HG03139 (cell line): Measurements from ENCODE around the gene ALAD.
"Not testable (repeated sequence)": the region's sequence is repeated elsewhere in the genome, so short reads cannot be mapped to it uniquely, and the experiment has no call there.

Experiments
- ATAC-seq: cut with Tn5 transposase; IDR thresholded peaks from one replicate; pipeline ENCODE4 v1.9.1; 2021; ENCODE audit not compliant: unreplicated experiment

ALAD gene

DNA sequence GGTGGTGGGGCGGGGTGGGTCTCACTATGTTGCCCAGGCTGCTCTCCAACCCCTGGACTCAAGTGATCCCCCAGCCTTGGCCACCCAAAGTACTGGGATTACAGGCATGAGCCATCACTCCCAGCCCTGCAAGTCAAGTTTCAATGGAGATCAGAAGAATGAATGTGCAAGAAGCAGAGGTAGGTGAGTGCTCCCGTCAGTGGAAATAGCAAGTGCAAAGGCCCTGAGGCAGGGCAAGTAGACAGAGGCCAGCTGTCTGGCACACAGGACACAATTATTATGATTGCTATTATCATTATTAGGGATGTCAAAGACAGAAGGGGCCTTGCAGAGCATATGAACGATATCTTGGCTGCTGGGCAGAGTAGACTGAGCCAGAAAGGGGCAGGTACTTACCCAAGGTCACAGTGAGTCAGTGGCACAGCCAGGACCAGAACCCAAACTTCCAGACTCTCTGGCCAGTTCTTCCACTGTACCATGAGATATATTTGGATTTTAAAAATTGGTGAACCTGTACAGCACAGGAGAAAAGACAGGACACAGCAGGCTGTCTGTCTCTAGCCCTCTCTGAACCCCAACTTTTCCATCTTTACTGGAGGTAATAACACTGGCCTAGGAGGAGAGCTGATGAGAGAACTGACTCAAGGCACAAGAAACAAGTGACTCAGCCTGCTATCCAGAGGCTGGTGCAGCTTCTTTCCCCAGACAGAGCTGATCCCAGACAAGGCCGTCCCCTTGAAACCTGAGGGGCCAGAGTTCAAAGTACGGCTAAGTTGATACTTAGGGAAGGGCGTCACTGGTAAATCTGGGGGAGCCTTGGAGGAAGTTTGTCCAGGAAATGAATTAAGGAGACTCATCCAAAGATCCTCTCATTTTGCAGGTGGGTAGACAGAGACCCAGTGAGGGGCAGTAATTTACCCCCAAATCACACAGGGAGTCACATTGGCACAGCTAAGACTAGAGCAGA, 25.7 kb downstream of the ALAD start:
- ATAC-seq: no peak

DNA sequence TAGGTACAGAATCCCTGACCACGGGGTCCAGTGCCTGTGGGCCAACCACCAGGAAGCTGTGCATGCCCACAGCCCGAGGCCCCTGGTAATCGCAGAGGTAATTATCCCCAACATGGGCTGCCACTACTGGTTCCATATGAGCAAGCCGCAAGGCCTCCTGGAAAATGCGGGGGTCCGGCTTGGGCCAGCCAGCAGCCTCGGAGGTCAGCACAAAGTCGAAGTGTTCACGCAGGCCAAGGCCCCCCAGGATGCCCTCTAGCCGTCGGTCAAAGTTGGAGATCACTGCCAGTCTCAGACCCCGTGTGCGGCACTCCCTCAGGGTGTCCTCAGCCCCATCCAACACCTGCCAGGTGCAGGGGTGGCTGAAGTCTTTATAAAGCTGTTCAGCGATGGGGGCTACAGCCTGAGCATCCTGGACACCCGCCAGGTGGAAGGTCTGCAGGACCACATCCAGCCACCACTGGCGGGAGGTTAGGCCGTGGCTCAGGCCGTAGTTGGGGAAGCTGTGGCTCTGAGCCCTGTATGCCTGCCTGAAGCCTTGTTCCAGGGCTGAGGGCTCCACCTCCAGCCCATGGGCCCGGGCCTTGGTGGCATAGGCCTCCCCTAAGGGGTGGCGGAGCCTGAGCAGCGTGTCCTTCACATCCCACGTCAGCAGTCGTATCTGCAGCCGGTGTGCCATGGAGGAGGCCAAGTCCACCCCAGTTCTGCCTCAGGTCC, 27.2 kb downstream of the ALAD start:
- no peak for ATAC-seq

DNA sequence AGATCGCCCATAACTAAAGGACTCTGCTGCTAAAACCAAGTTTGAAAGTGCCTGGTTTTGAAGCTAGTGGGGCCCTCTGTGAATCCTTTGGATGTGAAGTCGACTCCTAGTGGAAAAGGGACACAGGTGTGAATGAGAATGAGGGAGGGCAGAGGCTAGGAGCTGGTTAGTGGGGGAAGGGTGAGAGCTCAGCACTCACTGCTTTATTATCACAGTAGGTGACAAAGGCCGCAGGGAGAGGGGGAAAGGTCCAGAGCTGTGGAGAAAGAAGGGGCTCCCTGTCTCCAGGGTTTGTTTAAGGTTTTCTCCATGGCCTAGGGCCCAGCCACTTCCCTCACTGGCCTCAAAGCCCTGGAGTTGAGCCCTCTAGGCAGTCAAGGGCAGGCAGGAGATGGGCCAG, 27.8 kb downstream of the ALAD start:
- ATAC-seq: no peak

DNA sequence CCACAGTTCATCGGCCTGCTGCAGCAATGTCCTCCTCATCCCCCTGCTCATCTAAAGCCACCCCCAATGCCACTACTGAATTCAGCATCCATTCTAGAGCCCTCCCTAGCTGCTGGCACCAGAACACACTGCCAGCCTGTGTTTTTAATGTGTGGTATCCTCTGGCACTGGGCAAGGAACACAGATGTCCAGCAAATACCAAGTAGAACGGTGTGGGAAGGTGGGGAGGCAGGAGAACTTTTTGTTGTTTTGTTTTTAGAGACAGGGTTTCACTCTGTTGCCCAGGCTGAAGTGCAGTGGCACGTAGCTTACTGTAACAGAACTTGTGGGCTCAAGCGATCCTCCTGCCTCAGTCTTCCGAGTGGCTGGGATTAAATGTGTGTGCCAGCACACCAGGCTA, 29.0 kb downstream of the ALAD start:
- ATAC-seq: no peak

DNA sequence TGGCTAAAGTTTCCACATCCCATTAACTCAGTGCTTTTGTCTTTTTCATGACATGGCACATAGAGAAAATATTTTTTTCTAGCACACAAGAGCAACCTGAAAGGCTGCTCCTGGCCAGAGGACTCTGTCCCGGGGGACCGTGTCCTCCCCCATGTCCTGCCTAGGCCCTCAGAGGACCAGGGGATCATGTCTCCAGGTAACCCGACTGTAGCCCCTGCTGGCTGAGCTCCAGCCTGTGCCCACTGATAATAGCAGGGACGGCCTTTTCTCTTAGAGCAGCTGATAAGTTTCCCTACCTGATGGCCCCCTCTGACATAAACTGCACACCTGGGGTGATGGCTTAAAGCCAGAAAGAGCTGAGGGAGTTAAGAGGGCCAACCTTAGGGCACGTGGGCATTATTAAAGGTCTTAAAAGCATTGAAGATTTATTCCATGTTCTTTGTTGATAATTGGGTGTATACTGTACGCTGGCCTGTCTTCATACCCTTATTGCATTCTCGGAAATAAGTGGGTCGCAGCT, 30.2 kb downstream of the ALAD start:
- ATAC-seq: no peak

DNA sequence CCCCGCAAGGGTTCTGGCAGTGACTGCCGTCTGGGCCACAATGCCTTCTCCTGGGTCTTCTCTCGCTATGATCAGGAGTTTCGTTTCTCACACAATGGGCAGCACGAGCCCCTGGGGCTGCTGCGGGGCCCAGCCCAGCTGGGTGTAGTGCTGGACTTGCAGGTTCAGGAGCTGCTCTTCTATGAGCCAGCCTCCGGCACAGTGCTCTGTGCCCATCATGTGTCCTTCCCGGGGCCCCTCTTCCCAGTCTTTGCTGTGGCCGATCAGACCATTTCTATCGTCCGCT, 31.3 kb downstream of the ALAD start:
- ATAC-seq: no peak

DNA sequence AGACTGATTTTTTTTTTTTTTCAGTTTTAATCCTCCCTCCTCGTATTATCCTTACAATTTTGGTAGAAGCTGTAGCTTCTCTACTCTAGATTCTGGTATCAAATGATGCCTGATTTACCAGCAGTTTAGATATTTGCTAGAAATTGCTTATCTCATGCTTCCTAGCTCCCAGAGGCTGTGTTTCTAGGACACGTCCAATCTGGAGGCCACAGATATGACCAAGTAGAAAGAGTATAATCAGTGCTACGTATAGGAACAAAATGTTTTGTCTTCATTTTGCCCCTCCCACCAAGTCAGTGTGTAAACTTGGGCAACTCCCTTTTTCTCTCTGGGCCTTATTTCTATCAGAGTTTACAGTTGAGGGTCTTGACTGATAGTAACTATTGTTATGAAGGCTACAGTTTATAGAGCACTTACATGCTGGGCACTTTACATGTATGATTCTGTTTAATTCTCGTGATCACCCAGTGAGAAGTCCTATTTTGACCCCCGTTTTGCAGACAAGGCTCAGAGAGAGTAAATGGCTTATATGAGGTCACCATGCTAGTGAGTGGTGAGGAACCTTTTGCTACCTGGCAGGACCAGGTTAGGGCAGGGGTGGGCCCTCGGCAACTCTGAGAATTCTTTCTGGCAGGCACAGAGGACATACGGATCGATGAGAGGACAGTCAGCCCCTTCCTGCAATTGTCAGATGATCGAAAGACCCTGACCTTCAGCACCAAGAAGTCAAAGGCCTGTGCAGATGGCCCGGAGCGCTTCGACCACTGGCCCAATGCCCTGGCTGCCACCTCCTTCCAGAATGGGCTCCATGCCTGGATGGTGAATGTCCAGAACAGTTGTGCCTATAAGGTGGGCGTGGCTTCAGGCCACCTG, 31.9 kb downstream of the ALAD start:
- ATAC-seq: no peak

DNA sequence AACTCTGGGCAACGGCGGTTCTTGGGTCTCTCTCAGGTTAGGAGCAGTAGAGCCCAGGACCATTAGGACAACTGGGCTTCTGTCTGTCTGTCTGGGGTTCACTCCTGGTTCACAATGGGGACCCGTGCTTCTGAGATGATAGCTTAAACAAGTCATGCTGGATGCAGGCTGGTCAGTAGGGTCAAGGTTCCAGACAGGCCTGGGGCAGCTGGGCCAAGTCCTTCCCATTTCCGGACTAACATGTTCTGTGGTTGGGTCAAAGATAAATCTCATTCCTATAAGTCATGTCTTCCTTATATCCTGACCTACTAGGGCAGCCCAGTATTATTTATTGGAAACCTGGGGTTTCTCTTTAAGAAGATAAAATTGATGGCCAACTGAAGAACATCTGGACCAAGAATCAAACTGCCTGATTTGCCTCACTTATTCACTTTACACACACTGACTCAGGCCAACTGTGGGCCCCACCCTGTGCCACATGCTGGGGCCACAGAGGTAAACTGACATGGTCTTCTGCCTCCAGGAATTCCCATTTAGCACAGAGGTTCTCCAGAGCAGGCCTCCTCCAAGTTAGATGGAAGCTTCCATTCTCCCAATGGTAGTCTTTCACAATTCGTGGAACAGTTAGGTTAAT, 32.6 kb downstream of the ALAD start:
- no peak for ATAC-seq

DNA sequence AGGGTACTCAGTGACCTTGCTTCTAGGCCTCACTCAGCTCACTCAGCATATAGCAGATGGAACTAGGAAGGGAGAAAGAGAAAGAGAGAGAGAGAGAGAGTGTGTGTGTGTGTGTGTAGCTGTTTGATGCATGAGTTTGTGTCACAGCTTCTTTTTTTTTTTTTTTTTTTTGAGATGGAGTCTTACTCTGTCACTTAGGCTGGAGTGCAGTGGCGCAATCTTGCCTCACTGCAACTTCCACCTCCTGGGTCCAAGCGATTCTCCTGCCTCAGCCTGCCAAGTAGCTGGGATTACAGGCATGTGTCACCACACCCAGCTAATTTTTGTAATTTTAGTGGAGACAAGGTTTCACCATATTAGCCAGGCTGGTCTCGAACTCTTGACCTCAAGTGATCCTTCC, 35.4 kb downstream of the ALAD start:
- ATAC-seq: not testable (repeated sequence)

DNA sequence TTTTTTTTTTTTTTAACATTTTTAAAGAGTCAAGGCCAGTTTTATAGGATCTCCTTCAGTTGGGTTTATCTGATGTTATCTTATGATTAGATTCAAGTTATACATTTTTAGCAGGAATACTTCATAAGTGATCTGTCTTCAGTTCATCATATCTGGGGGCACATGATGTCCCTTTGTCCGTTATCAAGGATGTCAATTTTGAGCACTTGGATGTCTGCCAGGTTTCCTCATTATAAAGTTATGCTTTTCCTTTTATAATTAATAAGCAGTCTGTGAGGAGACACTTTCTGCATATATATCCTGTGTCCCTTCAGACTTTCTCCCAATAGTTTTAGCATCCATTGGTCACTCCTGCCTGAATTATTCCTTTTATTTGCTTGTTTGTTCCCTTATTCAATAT, 36.1 kb downstream of the ALAD start:
- ATAC-seq: no peak

DNA sequence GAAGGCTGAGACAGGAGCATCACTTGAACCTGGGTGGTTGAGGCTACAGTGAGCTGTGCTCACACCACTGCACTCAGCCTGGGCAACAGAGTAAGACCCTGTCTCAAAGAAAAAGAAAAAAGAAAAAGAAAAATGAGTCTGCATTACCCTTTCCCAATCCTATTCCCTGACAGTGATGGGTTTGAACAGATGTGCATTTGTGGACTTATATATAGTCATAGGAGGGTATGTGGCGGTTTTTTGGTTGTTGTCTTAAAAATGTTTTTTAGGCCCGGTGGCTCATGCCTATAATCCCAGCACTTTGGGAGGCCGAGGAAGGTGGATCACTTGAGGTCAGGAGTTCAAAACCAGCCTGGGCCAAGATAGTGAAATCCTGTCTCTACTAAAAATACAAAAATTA, 37.7 kb downstream of the ALAD start:
- no peak for ATAC-seq

DNA sequence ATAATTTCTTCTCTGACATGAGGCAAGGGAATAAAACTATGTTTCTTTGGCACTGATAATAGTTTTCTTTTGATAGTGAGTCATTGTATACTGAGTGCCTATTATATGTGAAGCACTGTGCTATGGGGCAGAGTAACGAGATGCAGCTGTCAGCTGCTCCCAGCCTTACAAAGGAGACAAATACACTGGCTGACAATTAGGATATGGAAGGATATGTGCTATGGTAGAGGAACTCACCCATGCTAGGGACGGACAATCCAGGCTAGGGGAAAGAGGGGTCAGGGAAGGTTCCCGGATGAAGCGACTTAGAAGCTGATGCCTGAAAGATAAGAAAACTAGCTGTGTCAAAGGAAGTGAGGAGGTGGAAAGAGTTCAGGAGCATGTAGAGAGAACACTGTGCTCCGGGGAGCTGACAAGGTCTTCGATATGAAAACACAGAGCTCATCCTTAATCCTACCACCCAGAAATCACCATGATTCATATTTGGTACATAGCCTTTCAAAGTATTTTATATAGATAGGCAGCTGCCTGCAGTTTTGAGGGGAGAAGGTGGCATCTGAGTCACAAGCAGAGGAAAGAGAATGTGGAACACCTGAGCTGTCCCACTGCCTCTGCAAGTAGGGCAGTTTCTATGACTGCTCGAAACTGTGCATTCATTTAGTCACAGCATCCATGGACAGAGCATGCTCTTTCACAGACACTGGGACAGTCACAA, 39.6 kb downstream of the ALAD start:
- no peak for ATAC-seq

DNA sequence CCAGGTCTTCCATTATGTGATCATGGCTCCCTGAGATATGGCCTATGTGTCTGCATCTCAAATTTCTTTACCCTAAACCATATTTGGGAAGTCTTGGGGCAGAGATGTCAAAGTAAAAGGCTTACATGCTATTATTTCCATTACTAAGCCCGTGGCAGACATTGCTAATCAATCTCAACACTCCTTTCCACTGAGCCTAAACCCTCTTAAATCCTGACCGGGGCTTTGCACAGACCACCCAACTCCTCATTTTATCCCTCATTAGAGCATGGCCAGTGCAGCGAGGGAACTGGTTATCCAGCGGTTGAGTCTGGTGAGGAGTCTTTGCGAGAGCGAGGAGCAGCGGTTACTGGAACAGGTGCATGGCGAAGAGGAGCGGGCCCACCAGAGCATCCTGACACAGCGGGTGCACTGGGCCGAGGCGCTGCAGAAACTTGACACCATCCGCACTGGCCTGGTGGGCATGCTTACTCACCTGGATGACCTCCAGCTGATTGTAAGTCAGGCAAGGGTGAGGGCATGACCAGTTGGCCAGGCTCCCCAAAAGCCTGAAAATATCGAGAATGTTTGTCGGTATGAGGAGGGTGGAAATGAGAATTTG, 40.7 kb downstream of the ALAD start:
- no peak for ATAC-seq

DNA sequence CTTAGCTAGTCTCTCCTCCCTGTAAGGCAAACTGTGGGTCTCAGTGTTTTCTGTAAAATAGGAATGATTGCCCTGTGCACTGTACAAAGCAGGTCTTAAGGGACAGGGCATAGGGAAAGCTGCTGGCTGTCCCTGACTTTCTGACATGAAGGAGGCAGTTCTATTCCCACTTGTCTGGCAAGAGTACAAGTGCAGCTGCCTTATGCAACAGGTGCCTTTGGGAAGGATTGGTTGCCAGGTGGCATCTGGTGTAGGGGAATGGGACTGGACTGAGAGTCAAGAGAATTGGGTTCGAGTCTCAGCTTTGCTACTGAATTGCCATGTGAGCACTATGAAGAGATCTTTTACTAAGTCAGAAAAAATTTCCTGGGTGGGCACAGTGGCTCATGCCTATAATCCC, 41.7 kb downstream of the ALAD start:
- ATAC-seq: no peak

DNA sequence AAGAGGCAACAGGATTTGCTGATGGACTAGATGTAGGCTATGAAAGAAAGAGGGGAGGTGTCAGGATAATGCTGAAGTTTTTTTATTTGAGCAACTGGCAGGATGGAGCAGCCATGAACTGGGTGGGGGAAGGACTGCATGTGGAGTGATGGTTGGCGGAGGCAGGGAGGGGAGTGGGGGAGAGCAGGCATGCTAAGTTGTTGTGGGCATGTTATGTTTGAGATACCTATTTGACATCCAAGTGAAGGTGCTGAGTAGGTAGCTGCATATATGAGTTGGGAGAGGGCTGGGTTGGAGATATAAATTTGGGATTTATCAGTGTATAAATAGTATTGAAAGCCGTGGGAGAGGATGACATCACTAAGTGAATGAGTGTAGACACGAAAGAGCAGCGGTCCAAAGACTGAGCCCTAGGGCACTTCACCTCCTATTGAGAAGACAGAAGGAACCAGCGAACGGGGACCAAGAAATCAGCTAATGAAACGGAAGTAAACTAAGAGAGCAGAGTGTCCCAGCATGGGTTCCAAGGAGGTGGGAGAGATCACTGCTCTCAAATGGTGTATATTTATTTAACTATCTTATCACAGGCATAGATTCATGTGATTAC, 44.3 kb downstream of the ALAD start:
- no peak for ATAC-seq

DNA sequence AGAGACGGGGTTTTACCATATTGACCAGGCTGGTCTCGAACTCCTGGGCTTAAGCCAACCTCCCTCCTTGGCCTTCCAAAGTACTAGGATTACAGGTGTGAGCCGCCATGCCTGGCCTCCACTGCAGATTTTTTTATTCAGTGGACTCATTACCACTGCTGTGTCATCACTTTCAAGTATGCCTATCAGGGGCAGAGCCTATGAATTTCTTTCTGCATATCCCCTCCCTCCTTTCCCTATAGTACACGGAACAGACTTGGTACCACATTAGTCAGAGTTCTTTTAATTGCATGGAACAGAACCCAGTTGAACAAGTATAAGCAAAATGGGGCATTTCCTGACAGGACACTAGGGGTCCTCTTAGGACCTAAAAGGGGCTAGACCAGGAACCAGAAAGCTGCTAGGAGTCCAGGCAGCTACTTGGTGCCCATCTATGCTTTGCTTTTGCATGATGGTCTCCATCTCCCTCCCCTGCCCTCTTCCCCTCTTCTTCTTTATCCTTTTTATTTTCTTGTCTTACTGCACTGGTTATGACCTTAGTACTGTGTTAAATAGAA, 46.0 kb downstream of the ALAD start:
- ATAC-seq: no peak

DNA sequence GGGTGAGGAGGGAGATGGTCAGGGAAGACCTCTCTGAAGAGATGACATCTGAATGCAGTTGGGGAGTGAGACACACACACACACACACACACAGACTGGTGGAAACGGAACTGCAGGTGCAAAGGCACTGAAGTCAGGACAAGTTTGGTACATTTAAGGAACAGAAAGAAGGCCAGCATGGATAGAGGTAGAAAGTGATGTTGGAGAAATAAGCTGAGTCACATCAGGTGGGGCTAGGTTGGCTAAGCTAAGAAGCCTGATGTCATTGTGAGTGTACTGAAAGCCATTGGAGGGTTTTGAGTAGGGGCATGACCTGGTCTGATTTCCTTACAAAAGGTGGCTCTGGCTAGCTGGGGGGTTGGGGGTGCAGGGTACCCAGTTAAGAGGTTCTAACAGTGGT, 48.7 kb downstream of the ALAD start:
- no peak for ATAC-seq

DNA sequence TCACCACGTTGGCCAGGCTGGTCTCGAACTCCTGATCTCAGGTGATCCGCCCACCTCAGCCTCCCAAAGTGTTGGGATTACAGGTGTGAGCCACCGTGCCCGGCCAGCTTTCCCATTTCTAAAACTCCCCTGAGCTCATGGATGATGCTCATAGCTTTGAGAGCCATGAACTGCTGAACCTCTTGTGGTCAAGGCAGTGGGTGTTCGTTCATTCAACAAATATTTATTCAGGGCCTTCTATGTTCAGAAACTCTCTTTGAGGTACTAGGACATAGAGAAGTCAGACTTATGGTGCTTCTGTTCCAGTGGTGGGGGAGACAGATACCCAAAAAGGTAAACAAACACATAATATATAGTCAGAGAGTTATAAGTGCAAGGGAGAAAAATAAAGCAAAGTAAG, 49.1 kb downstream of the ALAD start:
- no peak for ATAC-seq

DNA sequence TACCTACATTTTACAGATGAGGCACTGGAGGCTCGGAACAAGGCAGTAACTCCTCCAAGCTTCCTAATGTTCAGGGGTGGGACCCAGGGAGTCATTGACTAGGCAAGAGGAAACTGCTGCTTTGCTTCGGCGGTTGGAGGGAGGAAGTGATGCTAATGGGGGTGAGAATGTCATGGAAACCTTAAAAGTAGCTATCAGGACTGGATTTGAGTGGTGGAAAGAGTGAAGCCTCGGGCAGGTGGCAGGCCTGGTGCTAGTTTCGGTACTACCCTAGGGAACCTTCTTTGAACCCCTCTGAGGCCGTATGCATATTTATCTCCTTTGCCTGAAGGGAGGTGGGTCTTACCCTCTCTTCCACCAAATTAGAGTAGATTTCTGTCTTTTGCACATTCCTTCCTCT, 50.1 kb downstream of the ALAD start:
- no peak for ATAC-seq
